Measurements from ENCODE around the gene DRC3.

DRC3 gene

DNA sequence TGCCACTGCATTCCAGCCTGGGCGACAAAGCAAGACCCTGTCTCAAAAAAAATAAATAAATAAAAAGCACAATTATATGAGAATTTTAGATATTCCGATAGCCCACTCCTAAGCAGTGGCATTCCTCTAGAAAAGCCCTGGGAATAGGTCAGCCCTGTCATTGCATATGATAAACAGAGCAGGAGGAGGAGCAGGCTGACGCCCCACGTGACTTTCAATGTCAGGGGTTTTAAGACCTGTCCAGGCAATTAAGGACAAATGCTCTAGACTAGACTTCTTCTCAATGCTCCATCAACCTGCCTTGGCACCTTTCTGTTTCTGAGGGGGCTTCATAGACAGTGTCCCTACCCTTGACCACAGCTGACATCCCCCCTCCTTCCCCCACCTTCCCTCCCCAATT lies 8.0 kb upstream of the DRC3 start:
- no peaks in the 10 kb centered on the region for H3K27me3 ChIP-seq (replicated peaks; ENCODE audit: control insufficient read depth, insufficient read depth, low read length)

GRCh38 chr17:17965152-17965721 lies 7.4 kb upstream of the DRC3 start:
- Histone ChIP-seq H3K36me3 (ENCODE audit: control insufficient read depth, insufficient read depth, low read length) (no peaks in the 10 kb centered on the region), H3K27me3 (replicated peaks; ENCODE audit: control insufficient read depth, insufficient read depth, low read length) (no peaks in the 10 kb centered on the region), H3K4me3 (replicated peaks; ENCODE audit: low read depth, low read length) (no peak overlapping the region)
- TF ChIP-seq CTCF (IDR thresholded peaks at IDR 0.05; ENCODE audit: insufficient read depth, low read length, poor library complexity, severe bottlenecking): no peak
- no peak for DNase-seq (ENCODE audit: extremely low read depth, insufficient read length)

More for the DNA sequence above, 8.0 kb upstream of the DRC3 start:
- Histone ChIP-seq H3K36me3 (ENCODE audit: control insufficient read depth, insufficient read depth, low read length) (no peaks in the 10 kb centered on the region), H3K4me3 (replicated peaks; ENCODE audit: low read depth, low read length) (no peak overlapping the region)
- TF ChIP-seq CTCF (IDR thresholded peaks at IDR 0.05; ENCODE audit: insufficient read depth, low read length, poor library complexity, severe bottlenecking): no peak
- no peak for DNase-seq (ENCODE audit: extremely low read depth, insufficient read length)

- no peak for TF ChIP-seq CTCF (IDR thresholded peaks at IDR 0.05; ENCODE audit: insufficient read depth, low read length, poor library complexity, severe bottlenecking)
- H3K36me3 ChIP-seq (ENCODE audit: control insufficient read depth, insufficient read depth, low read length): no peaks in the 10 kb centered on the region
- H3K4me3 ChIP-seq (replicated peaks; ENCODE audit: low read depth, low read length): no peak overlapping the region
- no peak for DNase-seq (ENCODE audit: extremely low read depth, insufficient read length)
- no peaks in the 10 kb centered on the region for H3K27me3 ChIP-seq (replicated peaks; ENCODE audit: control insufficient read depth, insufficient read depth, low read length)
Observed at GRCh38 chr17:17966399-17966798, 6.3 kb upstream of the DRC3 start.

- no peaks in the 10 kb centered on the region for H3K36me3 ChIP-seq (ENCODE audit: control insufficient read depth, insufficient read depth, low read length)
- H3K27me3 ChIP-seq (replicated peaks; ENCODE audit: control insufficient read depth, insufficient read depth, low read length): no peaks in the 10 kb centered on the region
- TF ChIP-seq CTCF (IDR thresholded peaks at IDR 0.05; ENCODE audit: insufficient read depth, low read length, poor library complexity, severe bottlenecking): no peak
- DNase-seq (ENCODE audit: extremely low read depth, insufficient read length): no peak
- H3K4me3 ChIP-seq (replicated peaks; ENCODE audit: low read depth, low read length): peak overlapping the region; percentile 82; the same call in 1 of the 2 replicates
Observed at GRCh38 chr17:17970699-17971430, 1.8 kb upstream of the DRC3 start.

DNA sequence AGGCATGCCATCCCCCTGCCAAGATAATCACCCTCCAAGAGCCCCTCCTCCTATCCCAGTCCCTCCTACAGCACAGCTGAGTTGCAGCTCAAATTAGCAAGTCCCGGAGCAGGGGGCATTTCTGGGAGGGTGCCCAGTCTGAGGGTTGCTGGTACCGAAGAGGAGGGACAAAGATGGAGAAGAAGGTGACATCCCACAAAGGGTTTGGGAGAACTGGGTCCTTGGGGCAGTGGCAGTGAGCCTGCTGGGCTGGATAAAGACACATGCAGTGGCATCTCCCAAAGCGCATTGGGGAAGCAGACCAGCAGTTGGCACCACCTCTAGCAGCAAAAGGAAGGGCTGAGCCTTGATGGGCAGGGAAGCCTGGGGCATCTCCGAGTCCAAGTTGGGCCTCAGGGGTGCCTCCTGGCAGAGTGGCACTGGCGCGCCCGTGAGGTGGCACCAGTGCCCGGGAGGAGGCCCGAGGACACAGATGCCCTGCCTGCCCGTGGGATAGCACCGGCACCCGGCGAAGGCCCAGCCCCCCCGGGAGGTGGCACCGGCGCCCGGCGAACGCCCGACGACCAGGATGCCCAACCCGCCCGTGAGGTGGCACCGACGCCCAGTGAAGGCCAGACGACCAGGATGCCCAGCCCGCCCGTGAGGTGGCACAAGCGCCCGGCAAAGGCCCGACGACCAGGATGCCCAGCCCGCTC lies 1.1 kb upstream of the DRC3 start:
- Histone ChIP-seq H3K4me3 (replicated peaks; ENCODE audit: low read depth, low read length) (peak overlapping the region; percentile 82), H3K27me3 (replicated peaks; ENCODE audit: control insufficient read depth, insufficient read depth, low read length) (no peaks in the 10 kb centered on the region), H3K36me3 (ENCODE audit: control insufficient read depth, insufficient read depth, low read length) (no peaks in the 10 kb centered on the region)
- DNase-seq (ENCODE audit: extremely low read depth, insufficient read length): no peak
- TF ChIP-seq CTCF (IDR thresholded peaks at IDR 0.05; ENCODE audit: insufficient read depth, low read length, poor library complexity, severe bottlenecking): no peak
